Cardiac fibroblast (primary cell): ENCODE data around the gene GLRA1.
"Not testable (repeated sequence)": the region's sequence is repeated elsewhere in the genome, so short reads cannot be mapped to it uniquely, and the experiment has no call there.

Source experiments
- DNase-seq, 2 donors: peaks; one replicate each; pipeline versions ENCODE4 v3.0.0 to v3.0.0-alpha.2; 2010; ENCODE audit warnings: low read depth in 2 of 2
- H3K4me3 ChIP-seq, 2 donors: replicated peaks in 1 of 2; 1 replicate in 1 of 2; 2 replicates in 1 of 2; pipeline ENCODE4 v1.5.1; 2011; ENCODE audit warnings: low read depth in 2 of 2, low read length in 2 of 2, mild to moderate bottlenecking in 2 of 2, moderate library complexity in 1 of 2
- TF ChIP-seq, protein P1 (sequence below): IDR thresholded peaks from one replicate; pipeline ENCODE4 v1.5.1; 2011; ENCODE audit warnings: low read depth, mild to moderate bottlenecking, low read length, inconsistent platforms

GLRA1 gene

GRCh38 chr5:151864061-151864748 is 60.4 kb downstream of the GLRA1 start:
- DNase-seq: no peak
- no peak overlapping the region for H3K4me3 ChIP-seq
- TF ChIP-seq, protein P1, sequence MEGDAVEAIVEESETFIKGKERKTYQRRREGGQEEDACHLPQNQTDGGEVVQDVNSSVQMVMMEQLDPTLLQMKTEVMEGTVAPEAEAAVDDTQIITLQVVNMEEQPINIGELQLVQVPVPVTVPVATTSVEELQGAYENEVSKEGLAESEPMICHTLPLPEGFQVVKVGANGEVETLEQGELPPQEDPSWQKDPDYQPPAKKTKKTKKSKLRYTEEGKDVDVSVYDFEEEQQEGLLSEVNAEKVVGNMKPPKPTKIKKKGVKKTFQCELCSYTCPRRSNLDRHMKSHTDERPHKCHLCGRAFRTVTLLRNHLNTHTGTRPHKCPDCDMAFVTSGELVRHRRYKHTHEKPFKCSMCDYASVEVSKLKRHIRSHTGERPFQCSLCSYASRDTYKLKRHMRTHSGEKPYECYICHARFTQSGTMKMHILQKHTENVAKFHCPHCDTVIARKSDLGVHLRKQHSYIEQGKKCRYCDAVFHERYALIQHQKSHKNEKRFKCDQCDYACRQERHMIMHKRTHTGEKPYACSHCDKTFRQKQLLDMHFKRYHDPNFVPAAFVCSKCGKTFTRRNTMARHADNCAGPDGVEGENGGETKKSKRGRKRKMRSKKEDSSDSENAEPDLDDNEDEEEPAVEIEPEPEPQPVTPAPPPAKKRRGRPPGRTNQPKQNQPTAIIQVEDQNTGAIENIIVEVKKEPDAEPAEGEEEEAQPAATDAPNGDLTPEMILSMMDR: no peak

DNA sequence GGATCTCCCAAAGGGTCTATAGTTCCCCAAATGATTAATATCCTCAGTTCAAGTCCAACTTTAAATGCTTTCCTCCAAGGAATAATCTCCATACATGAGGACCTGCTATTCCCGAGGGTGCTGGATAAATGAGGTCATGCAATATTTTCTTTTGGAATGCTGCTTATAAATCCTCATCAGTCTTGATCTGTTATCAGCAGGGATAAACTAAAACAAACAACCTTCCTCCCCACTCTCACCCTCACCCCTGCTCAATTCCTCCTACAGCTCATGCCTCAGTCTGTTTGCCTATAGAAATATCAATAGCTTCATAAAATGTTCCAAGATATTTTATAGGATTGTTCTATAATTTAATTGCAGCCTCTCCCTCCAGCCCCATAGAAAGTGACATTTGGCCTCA is 61.1 kb downstream of the GLRA1 start:
- H3K4me3 ChIP-seq: no peak overlapping the region
- TF ChIP-seq, protein P1: no peak
- DNase-seq: no peak

DNA sequence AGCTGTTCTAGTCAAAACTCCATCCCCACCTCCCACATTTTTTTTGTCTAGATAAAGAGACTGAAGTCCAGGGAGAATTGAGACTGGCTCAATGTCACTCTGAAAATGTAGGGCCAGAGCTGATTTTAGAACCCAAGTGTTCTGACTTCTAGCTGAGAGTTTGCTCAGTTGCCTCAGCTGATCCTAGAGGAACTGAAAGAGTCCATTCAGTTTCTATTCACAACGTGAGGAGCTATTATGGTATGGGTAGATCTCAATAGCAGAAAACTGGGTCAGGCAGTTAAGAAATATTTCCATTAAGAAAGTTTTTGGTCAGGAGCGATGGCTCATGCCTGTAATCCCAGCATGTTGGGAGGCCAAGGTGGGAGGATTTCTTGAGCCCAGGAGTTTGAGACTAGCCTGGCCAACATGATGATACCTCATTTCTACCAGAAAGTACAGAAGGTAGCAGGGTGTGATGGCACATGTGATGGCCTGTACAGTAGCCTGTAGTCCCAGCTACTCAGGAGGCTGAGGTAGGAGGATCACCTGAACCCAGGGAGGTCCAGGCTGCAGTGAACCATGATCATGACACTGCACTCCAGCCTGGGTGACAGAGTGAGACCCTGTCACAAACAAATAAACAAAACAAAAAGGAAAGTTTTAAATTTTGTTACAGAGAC is 61.7 kb downstream of the GLRA1 start:
- H3K4me3 ChIP-seq: no peak overlapping the region
- TF ChIP-seq, protein P1: no peak
- DNase-seq: no peak

DNA sequence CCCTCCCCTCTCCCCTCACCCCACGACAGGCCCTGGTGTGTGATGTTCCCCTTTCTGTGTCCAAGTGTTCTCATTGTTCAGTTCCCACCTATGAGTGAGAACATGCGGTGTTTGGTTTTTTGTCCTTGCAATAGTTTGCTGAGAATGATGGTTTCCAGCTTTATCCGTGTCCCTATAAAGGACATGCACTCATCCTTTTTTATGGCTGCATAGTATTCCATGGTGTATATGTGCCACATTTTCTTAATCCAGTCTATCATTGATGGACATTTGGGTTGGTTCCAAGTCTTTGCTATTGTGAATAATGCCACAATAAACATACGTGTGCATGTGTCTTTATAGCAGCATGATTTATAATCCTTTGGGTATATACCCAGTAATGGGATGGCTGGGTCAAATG is 63.8 kb downstream of the GLRA1 start:
- not testable (repeated sequence) for H3K4me3 ChIP-seq, DNase-seq

DNA sequence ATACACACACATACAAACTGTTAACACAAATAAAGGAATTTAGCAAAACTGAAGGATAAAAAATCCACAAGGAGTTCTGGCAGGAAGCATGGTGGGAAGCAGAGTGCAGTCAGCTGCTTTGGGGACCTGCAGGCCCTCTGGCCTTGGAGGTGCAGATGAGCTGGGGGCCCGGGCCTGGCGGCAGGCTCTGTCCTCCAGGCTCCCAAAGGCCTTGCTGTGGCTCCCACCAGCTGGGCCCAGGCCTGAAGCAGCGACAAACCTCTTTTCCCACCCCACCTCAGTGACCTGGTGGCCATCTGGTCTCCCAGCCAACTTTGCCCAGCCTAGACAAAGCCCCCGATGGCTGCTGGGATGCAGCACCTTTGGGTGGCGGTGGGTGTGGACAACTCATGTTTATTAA is 67.8 kb downstream of the GLRA1 start:
- no peak for DNase-seq
- no peak overlapping the region for H3K4me3 ChIP-seq
- TF ChIP-seq, protein P1: no peak

DNA sequence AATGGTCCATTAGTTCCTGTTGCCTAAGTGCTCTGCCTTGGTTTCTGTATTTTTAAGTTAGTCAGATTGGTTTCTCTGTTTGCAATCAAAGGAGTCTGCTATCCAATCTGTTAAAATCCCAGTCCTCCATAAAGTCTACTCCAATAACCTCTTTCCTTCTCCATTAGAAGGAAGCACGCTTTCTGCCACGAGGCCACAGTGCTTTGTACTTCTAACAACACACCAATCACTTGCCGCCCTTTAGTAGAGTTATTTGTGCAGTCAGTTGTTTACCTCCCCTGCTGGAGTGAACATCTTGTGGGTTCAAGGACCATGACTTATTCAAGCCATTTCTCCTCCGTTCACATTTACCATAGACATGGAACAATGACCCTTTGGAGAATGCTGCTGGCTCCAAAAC is 69.0 kb downstream of the GLRA1 start:
- no peak overlapping the region for H3K4me3 ChIP-seq
- no peak for DNase-seq
- TF ChIP-seq, protein P1: no peak

- H3K4me3 ChIP-seq: no peak overlapping the region
- DNase-seq: no peak
- TF ChIP-seq, protein P1: no peak
These were observed 76.8 kb downstream of the GLRA1 start for GRCh38 chr5:151847871-151848270.
